ENCODE measurements around the gene STEAP2. TPM values are rescaled to one million over a fixed set of nuclear protein-coding genes. Genes with fewer than 3 reads are reported as not detected.

Gene STEAP2
- total RNA-seq, 1 experiment from 2014 or later: 4.9 TPM

GRCh38 chr7:90270431-90271178 lies 59.1 kb downstream of the STEAP2 start:
- DNase-seq (ENCODE audit: low read depth): no peak

DNA sequence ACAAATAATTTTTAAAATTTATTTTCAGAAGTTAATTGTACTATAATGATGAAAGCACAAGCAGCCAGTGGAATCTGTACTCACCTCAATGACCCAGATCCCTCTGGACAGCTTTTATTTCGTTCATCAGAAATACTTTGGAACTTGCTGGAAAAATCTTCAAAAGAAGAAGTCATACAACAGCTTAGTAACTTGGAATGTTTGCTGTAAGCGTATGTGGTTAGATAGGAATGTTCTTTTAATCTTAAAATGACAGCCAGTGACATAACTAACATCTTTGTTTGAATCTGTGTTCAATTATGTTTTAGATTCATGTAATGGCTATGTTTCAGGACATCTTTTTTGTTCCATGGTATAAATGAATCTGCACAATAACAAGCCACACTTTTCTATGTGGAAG lies 60.2 kb downstream of the STEAP2 start:
- no peak for DNase-seq (ENCODE audit: low read depth)

DNA sequence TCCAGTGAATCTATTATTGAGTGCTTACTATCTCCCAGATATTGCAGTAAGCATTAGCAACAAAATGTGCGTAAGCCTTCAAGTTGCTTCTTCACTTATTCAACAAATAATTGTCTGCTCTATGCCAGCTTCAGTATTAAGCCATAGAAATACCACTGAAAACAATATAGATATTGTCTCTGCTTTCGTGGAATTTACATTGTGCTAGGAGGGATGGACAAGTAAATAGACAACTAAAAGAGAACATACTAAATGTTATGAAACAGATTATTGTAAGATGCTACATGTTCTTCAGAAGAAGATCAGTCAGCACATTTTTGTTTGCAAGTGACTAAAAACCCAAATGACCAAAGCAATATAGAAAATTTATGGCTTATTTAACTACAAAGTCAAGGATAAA lies 60.7 kb downstream of the STEAP2 start:
- no peak for DNase-seq (ENCODE audit: low read depth)

DNA sequence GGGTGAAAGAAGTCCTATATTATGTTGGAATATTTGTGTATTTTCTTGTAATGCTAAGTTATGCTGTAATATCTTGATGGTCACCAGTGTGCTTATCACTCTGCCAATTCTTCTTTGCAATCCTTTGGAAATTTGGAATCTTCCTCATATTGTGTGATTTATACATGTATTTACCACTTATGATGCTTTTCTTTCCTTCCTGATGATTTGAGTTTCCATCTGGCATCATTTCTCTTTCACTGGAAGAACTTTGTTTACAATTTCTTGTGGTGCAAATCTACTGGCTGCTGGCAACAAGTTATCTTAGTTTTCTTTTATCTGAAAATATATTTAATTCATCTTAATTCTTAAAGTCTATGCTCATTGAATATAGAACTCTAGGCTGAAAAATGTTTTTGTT lies 62.6 kb downstream of the STEAP2 start:
- DNase-seq (ENCODE audit: low read depth): no peak

GRCh38 chr7:90276033-90276728 lies 64.6 kb downstream of the STEAP2 start:
- no peak for DNase-seq (ENCODE audit: low read depth)

Other genes with a start within 250 kb of the STEAP2 start
- gene STEAP1, start 57.3 kb upstream of the STEAP2 start, total RNA-seq (2014; rRNA removed; shearing (Covaris generic)): 24.9 and 28.5 TPM in 2 replicates
- 3.9 and 4.9 TPM in 2 replicates for gene CFAP69, start 33.4 kb downstream of the STEAP2 start, total RNA-seq (2014; rRNA removed; shearing (Covaris generic))
- not detected in 2 replicates for gene FAM237B, start 109.6 kb downstream of the STEAP2 start, total RNA-seq (2014; rRNA removed; shearing (Covaris generic))
- gene GTPBP10, start 135.0 kb downstream of the STEAP2 start, total RNA-seq (2014; rRNA removed; shearing (Covaris generic)): 13.7 and 52.5 TPM in 2 replicates
- gene CLDN12, start 191.7 kb downstream of the STEAP2 start, total RNA-seq (2014; rRNA removed; shearing (Covaris generic)): 22.5 and 23.3 TPM in 2 replicates

Measured in Daoy (cell line).